GM23338 (cell line): ENCODE results near the gene TLX3. TPM values are rescaled to one million over a fixed set of nuclear protein-coding genes. Genes with fewer than 3 reads are reported as not detected.

Experiments used
- ATAC-seq: fragments of 200-7000 bp; cut with Tn5 transposase; 3 replicates; pipeline ENCODE4 v1.9.1; 2020
- DNase-seq: peaks from one replicate; pipeline ENCODE4 v3.0.0-alpha.2; 2015; ENCODE audit warnings: low spot score
- H2AFZ ChIP-seq: fragments of 200-600 bp; sonication (generic); 2 replicates; pipeline ENCODE4 v1.8.0; 2016; ENCODE audit warnings: antibody characterized with exemption, mild to moderate bottlenecking, moderate library complexity
- H3F3A ChIP-seq: fragments of 200-600 bp; sonication (generic); replicated peaks from 2 replicates; pipeline ENCODE4 v1.8.0; 2017; ENCODE audit warnings: antibody characterized with exemption, mixed run types, low read depth
- H3K27ac ChIP-seq: fragments of 200-600 bp; sonication (generic); 2 replicates; pipeline ENCODE4 v1.6.1; 2016; ENCODE audit warnings: low read depth
- H3K27me3 ChIP-seq: fragments of 200-600 bp; sonication (generic); 2 replicates; pipeline ENCODE4 v1.8.0; 2016; ENCODE audit warnings: mild to moderate bottlenecking, mixed run types, moderate library complexity; ENCODE audit not compliant: insufficient read depth
- H3K36me3 ChIP-seq: fragments of 200-600 bp; sonication (generic); 2 replicates; pipeline ENCODE4 v1.8.0; 2016; ENCODE audit warnings: mild to moderate bottlenecking; ENCODE audit not compliant: insufficient read depth
- H3K4me1 ChIP-seq: fragments of 200-600 bp; sonication (generic); 2 replicates; pipeline ENCODE4 v1.8.0; 2016; ENCODE audit warnings: mild to moderate bottlenecking, moderate library complexity; ENCODE audit not compliant: insufficient read depth
- H3K4me2 ChIP-seq: fragments of 200-600 bp; sonication (generic); 2 replicates; pipeline ENCODE4 v1.7.1; 2017; ENCODE audit warnings: mixed run types
- H3K4me3 ChIP-seq: fragments of 200-600 bp; sonication (generic); 2 replicates; pipeline ENCODE4 v1.6.1; 2016; ENCODE audit warnings: mixed run types
- H3K79me2 ChIP-seq: fragments of 200-600 bp; sonication (generic); replicated peaks from 2 replicates; pipeline ENCODE4 v1.8.0; 2017; ENCODE audit warnings: mild to moderate bottlenecking; ENCODE audit not compliant: insufficient read depth
- H3K9me2 ChIP-seq: fragments of 200-600 bp; sonication (generic); 2 replicates; pipeline ENCODE4 v1.8.0; 2017; ENCODE audit not compliant: insufficient read depth
- H4K20me1 ChIP-seq: fragments of 200-600 bp; sonication (generic); replicated peaks from 2 replicates; pipeline ENCODE4 v1.8.0; 2017; ENCODE audit warnings: mild to moderate bottlenecking; ENCODE audit not compliant: insufficient read depth
- H3K27ac Mint-ChIP-seq: 2 replicates; pipeline ENCODE4 v1.8.0; 2020; ENCODE audit warnings: inconsistent platforms, mild to moderate bottlenecking, moderate library complexity, mixed read lengths
- H3K27me3 Mint-ChIP-seq: 3 replicates; pipeline ENCODE4 v1.8.0; 2022; ENCODE audit warnings: low read depth, mild to moderate bottlenecking, moderate library complexity, mixed read lengths, inconsistent platforms; ENCODE audit not compliant: insufficient read depth, poor library complexity
- H3K36me3 Mint-ChIP-seq: 3 replicates; pipeline ENCODE4 v1.8.0; 2021; ENCODE audit warnings: low read depth, mild to moderate bottlenecking, inconsistent platforms, moderate library complexity, mixed read lengths
- H3K4me1 Mint-ChIP-seq: 3 replicates; pipeline ENCODE4 v1.8.0; 2020; ENCODE audit warnings: mild to moderate bottlenecking, inconsistent platforms, mixed read lengths
- H3K4me3 Mint-ChIP-seq: 3 replicates; pipeline ENCODE4 v1.8.0; 2021; ENCODE audit warnings: moderate library complexity, mild to moderate bottlenecking, inconsistent platforms, mixed read lengths
- H3K9me3 Mint-ChIP-seq: 3 replicates; pipeline ENCODE4 v1.8.0; 2020; ENCODE audit warnings: moderate library complexity, mild to moderate bottlenecking, inconsistent platforms, mixed read lengths
- CREB1 ChIP-seq: fragments of 250-450 bp; sonication (Bioruptor Pico); IDR thresholded peaks from 2 replicates; pipeline ENCODE4 v1.5.0; 2020; ENCODE audit warnings: low read depth, mild to moderate bottlenecking, moderate library complexity
- EZH2 ChIP-seq: fragments of 200-600 bp; sonication (generic); IDR thresholded peaks from one replicate; pipeline ENCODE4 v1.8.0; 2017; ENCODE audit warnings: antibody characterized with exemption, mild to moderate bottlenecking, low read depth; ENCODE audit not compliant: unreplicated experiment
- EZH2phosphoT487 ChIP-seq: fragments of 200-600 bp; sonication (generic); IDR thresholded peaks from one replicate; pipeline ENCODE4 v1.8.1; 2018; ENCODE audit warnings: antibody characterized with exemption; ENCODE audit not compliant: unreplicated experiment
- JUNB ChIP-seq: IDR thresholded peaks from one replicate; pipeline ENCODE4 v1.6.1; 2016; ENCODE audit warnings: antibody characterized with exemption; ENCODE audit not compliant: unreplicated experiment
- NANOG ChIP-seq: IDR thresholded peaks from 2 replicates; pipeline ENCODE4 v1.6.1; 2016; ENCODE audit warnings: antibody characterized with exemption, borderline replicate concordance
- POLR2AphosphoS5 ChIP-seq: IDR thresholded peaks from 2 replicates; pipeline ENCODE4 v1.6.1; 2016; ENCODE audit warnings: antibody characterized with exemption, low read depth
- STAT1 ChIP-seq: IDR thresholded peaks from one replicate; pipeline ENCODE4 v1.6.1; 2016; ENCODE audit warnings: antibody characterized with exemption; ENCODE audit not compliant: unreplicated experiment
- ZNF114 ChIP-seq: fragments of 250-450 bp; sonication (Bioruptor Pico); IDR thresholded peaks from 2 replicates; pipeline ENCODE4 v1.5.0; 2020; ENCODE audit warnings: mild to moderate bottlenecking, moderate library complexity
- ZNF331 ChIP-seq: fragments of 250-450 bp; sonication (Bioruptor Pico); IDR thresholded peaks from 2 replicates; pipeline ENCODE4 v1.5.0; 2020; ENCODE audit warnings: low read depth, mild to moderate bottlenecking, moderate library complexity
- polyA plus RNA-seq: library from polyadenylated mRNA; unstranded; fragments of >200 nt; fragmentation: Nextera tagmentation; extraction: Ambion mirVana; gene quantifications from 2 replicates; pipeline ENCODE4 v1.2.1, GENCODE V29; 2016
- total RNA-seq: library from RNA; depleted of rRNA; stranded (reverse); fragments of >200 nt; shearing (Covaris generic); gene quantifications from 2 replicates; pipeline ENCODE4 v1.2.3, GENCODE V29; 2014
- TF ChIP-seq, protein P1 (sequence below): IDR thresholded peaks from 2 replicates; pipeline ENCODE4 v1.6.1; 2016; ENCODE audit warnings: antibody characterized with exemption
- TF ChIP-seq, protein P2 (sequence below), 2 experiments: fragments of 200-600 bp in 1 of 2; sonication (generic) in 1 of 2; conservative IDR thresholded peaks; 2 replicates each; pipeline versions ENCODE4 v1.5.1 to v1.6.1; 2016 to 2017; ENCODE audit warnings: antibody characterized with exemption in 2 of 2, low read depth in 2 of 2, mild to moderate bottlenecking in 2 of 2, moderate library complexity in 1 of 2
- TF ChIP-seq, protein P3 (sequence below): fragments of 250-450 bp; sonication (Bioruptor Pico); IDR thresholded peaks from 2 replicates; pipeline ENCODE4 v1.5.0; 2020; ENCODE audit warnings: mild to moderate bottlenecking, moderate library complexity
- TF ChIP-seq, protein P4 (sequence below): IDR thresholded peaks from one replicate; pipeline ENCODE4 v1.6.1; 2018; ENCODE audit warnings: antibody characterized with exemption; ENCODE audit not compliant: unreplicated experiment

Gene TLX3
- total and polyA plus RNA-seq, 2 experiments from 2014 or later = 0.83 TPM; not detected in 1

DNA sequence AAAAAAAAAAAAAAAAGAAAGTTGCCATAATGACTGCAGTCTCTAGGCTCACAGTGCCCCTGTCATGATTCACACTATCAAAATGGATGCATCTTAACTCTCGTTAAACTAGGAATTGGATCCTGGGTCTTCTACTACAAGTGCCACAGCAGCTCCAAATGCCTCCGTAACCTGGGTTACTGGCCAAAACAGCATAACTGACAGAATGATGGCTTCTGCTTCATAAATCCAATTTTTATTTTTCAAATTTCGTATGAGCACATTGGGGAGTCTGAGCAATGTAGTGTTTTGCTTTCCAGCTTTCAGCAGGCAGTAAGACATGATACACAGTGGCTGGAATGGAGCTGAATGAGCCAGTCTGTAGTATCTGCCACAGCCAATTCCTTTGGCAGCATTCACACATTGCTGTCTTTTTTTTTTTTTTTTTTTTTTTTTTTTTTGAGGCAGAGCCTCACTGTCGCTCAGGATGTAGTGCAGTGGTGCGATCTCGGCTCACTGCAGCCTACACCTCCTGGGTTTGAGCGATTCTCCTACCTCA is 42.6 kb downstream of the TLX3 start:
- H3K36me3 Mint-ChIP-seq = no peaks in the 10 kb centered on the region
- H3K27ac Mint-ChIP-seq = no peak overlapping the region
- no peaks in the 10 kb centered on the region; the same call in 2 of the 3 replicates for H3K9me3 Mint-ChIP-seq
- no peaks in the 10 kb centered on the region for H3K4me1 Mint-ChIP-seq
- TF ChIP-seq POLR2AphosphoS5 (no peak), EZH2phosphoT487 (no peak), CREB1 (CRISPR knock-in tag) (no peak), JUNB (no peak), ZNF331 (no peak), NANOG (no peak), STAT1 (no peak), ZNF114 (no peak), EZH2 (no peak)
- TF ChIP-seq, protein P1, sequence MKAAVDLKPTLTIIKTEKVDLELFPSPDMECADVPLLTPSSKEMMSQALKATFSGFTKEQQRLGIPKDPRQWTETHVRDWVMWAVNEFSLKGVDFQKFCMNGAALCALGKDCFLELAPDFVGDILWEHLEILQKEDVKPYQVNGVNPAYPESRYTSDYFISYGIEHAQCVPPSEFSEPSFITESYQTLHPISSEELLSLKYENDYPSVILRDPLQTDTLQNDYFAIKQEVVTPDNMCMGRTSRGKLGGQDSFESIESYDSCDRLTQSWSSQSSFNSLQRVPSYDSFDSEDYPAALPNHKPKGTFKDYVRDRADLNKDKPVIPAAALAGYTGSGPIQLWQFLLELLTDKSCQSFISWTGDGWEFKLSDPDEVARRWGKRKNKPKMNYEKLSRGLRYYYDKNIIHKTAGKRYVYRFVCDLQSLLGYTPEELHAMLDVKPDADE = no peak
- TF ChIP-seq, protein P2, sequence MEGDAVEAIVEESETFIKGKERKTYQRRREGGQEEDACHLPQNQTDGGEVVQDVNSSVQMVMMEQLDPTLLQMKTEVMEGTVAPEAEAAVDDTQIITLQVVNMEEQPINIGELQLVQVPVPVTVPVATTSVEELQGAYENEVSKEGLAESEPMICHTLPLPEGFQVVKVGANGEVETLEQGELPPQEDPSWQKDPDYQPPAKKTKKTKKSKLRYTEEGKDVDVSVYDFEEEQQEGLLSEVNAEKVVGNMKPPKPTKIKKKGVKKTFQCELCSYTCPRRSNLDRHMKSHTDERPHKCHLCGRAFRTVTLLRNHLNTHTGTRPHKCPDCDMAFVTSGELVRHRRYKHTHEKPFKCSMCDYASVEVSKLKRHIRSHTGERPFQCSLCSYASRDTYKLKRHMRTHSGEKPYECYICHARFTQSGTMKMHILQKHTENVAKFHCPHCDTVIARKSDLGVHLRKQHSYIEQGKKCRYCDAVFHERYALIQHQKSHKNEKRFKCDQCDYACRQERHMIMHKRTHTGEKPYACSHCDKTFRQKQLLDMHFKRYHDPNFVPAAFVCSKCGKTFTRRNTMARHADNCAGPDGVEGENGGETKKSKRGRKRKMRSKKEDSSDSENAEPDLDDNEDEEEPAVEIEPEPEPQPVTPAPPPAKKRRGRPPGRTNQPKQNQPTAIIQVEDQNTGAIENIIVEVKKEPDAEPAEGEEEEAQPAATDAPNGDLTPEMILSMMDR (conservative IDR thresholded peaks at IDR 0.05; ENCODE audit: low read depth in 2 of 2) = no peak
- TF ChIP-seq, protein P3, sequence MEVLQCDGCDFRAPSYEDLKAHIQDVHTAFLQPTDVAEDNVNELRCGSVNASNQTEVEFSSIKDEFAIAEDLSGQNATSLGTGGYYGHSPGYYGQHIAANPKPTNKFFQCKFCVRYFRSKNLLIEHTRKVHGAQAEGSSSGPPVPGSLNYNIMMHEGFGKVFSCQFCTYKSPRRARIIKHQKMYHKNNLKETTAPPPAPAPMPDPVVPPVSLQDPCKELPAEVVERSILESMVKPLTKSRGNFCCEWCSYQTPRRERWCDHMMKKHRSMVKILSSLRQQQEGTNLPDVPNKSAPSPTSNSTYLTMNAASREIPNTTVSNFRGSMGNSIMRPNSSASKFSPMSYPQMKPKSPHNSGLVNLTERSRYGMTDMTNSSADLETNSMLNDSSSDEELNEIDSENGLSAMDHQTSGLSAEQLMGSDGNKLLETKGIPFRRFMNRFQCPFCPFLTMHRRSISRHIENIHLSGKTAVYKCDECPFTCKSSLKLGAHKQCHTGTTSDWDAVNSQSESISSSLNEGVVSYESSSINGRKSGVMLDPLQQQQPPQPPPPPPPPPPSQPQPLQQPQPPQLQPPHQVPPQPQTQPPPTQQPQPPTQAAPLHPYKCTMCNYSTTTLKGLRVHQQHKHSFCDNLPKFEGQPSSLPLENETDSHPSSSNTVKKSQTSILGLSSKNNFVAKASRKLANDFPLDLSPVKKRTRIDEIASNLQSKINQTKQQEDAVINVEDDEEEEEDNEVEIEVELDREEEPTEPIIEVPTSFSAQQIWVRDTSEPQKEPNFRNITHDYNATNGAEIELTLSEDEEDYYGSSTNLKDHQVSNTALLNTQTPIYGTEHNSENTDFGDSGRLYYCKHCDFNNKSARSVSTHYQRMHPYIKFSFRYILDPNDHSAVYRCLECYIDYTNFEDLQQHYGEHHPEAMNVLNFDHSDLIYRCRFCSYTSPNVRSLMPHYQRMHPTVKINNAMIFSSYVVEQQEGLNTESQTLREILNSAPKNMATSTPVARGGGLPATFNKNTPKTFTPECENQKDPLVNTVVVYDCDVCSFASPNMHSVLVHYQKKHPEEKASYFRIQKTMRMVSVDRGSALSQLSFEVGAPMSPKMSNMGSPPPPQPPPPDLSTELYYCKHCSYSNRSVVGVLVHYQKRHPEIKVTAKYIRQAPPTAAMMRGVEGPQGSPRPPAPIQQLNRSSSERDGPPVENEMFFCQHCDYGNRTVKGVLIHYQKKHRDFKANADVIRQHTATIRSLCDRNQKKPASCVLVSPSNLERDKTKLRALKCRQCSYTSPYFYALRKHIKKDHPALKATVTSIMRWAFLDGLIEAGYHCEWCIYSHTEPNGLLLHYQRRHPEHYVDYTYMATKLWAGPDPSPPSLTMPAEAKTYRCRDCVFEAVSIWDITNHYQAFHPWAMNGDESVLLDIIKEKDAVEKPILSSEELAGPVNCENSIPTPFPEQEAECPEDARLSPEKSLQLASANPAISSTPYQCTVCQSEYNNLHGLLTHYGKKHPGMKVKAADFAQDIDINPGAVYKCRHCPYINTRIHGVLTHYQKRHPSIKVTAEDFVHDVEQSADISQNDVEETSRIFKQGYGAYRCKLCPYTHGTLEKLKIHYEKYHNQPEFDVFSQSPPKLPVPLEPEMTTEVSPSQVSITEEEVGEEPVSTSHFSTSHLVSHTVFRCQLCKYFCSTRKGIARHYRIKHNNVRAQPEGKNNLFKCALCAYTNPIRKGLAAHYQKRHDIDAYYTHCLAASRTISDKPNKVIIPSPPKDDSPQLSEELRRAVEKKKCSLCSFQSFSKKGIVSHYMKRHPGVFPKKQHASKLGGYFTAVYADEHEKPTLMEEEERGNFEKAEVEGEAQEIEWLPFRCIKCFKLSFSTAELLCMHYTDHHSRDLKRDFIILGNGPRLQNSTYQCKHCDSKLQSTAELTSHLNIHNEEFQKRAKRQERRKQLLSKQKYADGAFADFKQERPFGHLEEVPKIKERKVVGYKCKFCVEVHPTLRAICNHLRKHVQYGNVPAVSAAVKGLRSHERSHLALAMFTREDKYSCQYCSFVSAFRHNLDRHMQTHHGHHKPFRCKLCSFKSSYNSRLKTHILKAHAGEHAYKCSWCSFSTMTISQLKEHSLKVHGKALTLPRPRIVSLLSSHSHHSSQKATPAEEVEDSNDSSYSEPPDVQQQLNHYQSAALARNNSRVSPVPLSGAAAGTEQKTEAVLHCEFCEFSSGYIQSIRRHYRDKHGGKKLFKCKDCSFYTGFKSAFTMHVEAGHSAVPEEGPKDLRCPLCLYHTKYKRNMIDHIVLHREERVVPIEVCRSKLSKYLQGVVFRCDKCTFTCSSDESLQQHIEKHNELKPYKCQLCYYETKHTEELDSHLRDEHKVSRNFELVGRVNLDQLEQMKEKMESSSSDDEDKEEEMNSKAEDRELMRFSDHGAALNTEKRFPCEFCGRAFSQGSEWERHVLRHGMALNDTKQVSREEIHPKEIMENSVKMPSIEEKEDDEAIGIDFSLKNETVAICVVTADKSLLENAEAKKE = no peak
- TF ChIP-seq, protein P4, sequence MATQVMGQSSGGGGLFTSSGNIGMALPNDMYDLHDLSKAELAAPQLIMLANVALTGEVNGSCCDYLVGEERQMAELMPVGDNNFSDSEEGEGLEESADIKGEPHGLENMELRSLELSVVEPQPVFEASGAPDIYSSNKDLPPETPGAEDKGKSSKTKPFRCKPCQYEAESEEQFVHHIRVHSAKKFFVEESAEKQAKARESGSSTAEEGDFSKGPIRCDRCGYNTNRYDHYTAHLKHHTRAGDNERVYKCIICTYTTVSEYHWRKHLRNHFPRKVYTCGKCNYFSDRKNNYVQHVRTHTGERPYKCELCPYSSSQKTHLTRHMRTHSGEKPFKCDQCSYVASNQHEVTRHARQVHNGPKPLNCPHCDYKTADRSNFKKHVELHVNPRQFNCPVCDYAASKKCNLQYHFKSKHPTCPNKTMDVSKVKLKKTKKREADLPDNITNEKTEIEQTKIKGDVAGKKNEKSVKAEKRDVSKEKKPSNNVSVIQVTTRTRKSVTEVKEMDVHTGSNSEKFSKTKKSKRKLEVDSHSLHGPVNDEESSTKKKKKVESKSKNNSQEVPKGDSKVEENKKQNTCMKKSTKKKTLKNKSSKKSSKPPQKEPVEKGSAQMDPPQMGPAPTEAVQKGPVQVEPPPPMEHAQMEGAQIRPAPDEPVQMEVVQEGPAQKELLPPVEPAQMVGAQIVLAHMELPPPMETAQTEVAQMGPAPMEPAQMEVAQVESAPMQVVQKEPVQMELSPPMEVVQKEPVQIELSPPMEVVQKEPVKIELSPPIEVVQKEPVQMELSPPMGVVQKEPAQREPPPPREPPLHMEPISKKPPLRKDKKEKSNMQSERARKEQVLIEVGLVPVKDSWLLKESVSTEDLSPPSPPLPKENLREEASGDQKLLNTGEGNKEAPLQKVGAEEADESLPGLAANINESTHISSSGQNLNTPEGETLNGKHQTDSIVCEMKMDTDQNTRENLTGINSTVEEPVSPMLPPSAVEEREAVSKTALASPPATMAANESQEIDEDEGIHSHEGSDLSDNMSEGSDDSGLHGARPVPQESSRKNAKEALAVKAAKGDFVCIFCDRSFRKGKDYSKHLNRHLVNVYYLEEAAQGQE = no peak
- Histone ChIP-seq H2AFZ (no peak overlapping the region), H3K9me2 (peaks cover 2% of the 10 kb centered on the region; the same call in 1 of the 2 replicates), H3K36me3 (no peaks in the 10 kb centered on the region), H3K4me1 (no peaks in the 10 kb centered on the region), H3K27me3 (no peaks in the 10 kb centered on the region), H3K27ac (no peak overlapping the region), H3K79me2 (no peaks in the 10 kb centered on the region), H3K4me2 (no peak overlapping the region), H4K20me1 (no peaks in the 10 kb centered on the region), H3F3A (no peaks in the 10 kb centered on the region), H3K4me3 (no peak overlapping the region)
- no peak overlapping the region for H3K4me3 Mint-ChIP-seq
- no peak for ATAC-seq
- peaks cover 5% of the 10 kb centered on the region for H3K27me3 Mint-ChIP-seq
- DNase-seq = no peak
